Stimulated activated CD4-positive, alpha-beta T cell treated with anti-CD3 and anti-CD28 coated beads, Interleukin-4, amount 100 ng/mL, for 48 hours (primary cell): ENCODE results near the gene GRWD1.

Source experiments
- DNase-seq, 2 donors: peaks; one replicate each; pipeline ENCODE4 v3.0.0-alpha.2; 2020; ENCODE audit warnings: low read depth in 2 of 2

Gene GRWD1

GRCh38 chr19:48456864-48457263, 11.1 kb downstream of the GRWD1 start:
- no peak for DNase-seq

DNA sequence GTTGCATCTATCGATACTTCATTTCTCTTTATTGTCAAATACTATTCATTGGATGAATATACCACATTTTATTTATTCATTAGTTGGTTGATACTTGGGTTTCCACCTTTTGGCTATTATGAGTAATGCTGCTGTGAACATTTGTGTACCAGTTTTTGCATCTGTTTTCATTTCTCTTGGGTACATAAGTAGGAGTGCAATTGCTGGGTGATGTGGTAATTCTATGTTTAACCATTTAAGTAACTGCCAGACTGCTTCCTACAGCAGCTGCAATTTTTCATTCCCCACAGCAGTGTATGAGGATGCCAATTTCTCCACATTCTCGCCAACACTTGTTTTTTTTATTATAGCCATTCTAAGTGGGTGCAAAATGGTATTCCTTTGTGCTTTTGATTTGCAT, 12.2 kb downstream of the GRWD1 start:
- no peak for DNase-seq

DNA sequence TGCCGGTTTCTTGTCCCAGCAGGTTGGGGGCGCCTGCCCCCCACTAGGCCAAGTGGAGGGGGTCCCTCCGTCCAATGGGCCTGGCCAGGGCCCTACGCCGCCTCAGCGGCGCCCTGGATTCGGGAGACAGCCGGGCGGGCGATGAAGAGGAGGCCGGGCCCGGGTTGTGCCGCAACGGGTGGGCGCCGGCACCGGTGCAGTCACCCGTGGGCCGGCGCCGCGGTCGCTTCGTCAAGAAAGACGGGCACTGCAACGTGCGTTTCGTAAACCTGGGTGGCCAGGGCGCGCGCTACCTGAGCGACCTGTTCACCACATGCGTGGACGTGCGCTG, 15.8 kb downstream of the GRWD1 start:
- no peak for DNase-seq

DNA sequence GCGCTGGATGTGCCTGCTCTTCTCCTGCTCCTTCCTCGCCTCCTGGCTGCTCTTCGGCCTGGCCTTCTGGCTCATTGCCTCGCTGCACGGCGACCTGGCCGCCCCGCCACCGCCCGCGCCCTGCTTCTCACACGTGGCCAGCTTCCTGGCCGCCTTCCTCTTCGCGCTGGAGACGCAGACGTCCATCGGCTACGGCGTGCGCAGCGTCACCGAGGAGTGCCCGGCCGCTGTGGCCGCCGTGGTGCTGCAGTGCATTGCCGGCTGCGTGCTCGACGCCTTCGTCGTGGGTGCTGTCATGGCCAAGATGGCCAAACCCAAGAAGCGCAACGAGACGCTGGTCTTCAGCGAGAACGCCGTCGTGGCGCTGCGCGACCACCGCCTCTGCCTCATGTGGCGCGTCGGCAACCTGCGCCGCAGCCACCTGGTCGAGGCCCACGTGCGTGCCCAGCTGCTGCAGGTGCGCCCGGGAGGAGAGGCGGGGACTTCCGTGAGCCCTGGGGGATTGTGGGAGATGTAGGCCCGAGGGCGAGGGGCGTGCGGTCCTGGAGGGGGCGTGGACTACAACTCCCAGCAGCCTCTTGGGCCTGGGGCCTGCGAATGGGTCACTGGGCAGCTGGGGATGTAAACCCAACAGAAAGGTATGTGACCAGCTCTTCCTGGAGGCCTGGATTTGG, 16.3 kb downstream of the GRWD1 start:
- no peak for DNase-seq

- no peak for DNase-seq
These were observed 19.4 kb downstream of the GRWD1 start for GRCh38 chr19:48465215-48465614.

- no peak for DNase-seq
These were observed 21.0 kb downstream of the GRWD1 start for GRCh38 chr19:48466561-48467325.

DNA sequence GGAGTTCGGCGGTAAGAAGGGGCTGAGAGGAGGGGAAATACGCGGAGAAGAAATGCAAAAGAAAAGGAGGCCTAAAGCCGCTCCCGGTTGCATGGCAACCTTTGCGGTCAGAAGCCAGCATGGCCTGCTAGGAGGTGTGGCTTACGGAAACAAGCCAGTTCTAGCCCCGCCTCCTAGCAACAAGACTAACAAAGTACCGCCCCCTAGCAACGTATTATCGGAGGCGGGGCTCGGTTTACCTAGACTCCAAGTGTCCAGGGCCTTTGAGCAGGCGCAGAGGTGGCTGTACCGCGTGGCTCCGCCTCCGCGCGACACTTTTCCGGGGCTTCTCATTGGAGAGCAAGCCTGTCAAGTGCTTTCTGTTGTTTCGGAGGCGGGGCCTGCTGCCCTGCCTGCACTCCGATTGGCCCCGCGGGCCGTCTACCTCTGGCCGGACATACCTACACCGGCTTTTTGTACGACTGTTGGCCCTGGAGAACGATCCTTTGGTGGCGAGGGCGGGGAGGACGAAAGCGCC, 23.0 kb downstream of the GRWD1 start:
- DNase-seq = peak; percentile 96 to 99

- peak; percentile 67 to 80 for DNase-seq
These were observed 23.6 kb downstream of the GRWD1 start, which contains the start of gene CYTH2 for GRCh38 chr19:48469289-48469881. TSS of gene CYTH2 (plus strand) at chr19:48469369. CDS start at chr19:48469508, 139 bp downstream.

DNA sequence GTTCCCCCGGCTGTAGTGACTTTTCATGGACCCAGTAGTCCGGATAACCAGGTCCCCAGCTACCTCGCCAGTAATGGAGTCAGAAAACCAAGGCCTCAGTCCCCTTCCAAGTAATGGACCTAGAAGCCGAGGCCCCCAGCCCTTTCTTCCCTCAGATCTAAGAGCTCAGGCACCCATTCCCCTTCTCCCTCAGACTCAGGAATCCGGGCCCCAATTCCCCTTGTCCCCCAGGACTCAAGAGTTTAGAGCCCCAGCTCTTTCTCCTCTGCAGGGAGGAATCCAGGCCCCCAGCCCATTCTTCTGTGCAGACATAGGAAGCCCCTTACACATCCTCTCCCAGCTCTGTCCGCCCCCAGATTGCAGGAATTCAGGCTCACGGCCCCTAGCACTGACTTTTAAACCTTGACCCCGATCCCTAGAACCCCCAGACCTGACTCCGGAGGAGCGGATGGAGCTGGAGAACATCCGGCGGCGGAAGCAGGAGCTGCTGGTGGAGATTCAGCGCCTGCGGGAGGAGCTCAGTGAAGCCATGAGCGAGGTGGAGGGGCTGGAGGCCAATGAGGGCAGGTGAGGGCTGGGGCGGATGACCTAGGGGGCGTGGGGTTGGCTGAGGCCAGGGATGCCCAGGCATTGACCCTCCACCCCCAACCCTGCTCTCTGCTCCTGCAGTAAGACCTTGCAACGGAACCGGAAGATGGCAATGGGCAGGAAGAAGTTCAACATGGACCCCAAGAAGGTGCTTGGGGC, 24.3 kb downstream of the GRWD1 start:
- no peak for DNase-seq

- no peak for DNase-seq
These were observed 25.1 kb downstream of the GRWD1 start for GRCh38 chr19:48470856-48471255.

GRCh38 chr19:48471836-48472235, 26.1 kb downstream of the GRWD1 start:
- no peak for DNase-seq

- DNase-seq = no peak
These were observed 27.6 kb downstream of the GRWD1 start for GRCh38 chr19:48473161-48473966.

DNA sequence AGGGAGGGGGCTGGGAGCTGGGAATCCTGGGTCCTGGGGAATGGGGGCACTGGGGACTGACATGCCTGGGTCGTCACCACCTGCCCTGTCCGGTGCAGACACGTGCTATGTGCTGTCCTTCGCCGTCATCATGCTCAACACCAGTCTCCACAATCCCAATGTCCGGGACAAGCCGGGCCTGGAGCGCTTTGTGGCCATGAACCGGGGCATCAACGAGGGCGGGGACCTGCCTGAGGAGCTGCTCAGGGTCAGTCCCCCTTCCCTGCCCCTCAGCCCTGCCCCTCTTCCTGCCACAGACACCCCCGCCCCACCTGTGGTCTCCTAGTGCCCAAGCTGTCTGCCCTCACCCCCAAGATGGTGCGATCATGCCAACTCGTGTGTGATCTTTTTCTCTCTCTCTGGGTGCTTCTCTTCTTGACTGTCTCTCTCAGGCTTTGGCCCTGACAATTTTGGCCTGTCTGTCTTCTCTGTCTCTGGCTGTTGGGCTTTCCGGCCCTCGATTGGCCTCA, 28.4 kb downstream of the GRWD1 start:
- no peak for DNase-seq

GRCh38 chr19:48475369-48476068, 29.7 kb downstream of the GRWD1 start:
- DNase-seq = no peak

- DNase-seq = no peak
These were observed 30.4 kb downstream of the GRWD1 start for GRCh38 chr19:48476176-48476575.

DNA sequence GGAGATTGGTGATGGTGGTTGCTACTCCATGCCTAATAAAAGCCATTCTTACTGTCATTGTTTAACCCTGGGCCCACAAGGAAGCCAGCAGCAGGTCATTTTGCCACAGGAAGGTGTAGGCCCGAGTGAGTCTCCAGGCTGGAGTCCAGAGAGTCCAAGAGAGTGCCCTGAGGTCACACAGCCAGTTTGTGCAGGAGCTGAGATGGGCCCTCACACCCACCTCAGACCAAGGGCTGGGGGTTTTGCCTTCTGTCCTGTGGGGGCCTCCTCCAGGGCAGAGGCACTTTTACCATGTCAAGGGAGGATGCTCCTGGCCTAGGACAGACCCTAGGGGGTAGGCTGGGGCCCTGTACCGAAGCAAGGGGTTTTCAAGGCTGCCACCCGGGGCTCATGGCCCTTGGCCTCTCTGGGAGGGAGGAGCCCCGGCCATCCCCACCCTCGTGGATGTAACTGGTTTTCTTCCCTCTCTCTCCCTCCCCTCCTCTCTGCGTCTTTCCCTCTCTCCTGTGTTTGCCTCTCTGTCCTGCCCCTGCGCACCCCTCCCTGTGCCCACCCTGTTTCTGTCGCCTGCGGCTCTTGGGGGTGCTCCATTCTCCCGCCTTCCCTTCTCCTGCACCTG, 31.4 kb downstream of the GRWD1 start:
- no peak for DNase-seq

DNA sequence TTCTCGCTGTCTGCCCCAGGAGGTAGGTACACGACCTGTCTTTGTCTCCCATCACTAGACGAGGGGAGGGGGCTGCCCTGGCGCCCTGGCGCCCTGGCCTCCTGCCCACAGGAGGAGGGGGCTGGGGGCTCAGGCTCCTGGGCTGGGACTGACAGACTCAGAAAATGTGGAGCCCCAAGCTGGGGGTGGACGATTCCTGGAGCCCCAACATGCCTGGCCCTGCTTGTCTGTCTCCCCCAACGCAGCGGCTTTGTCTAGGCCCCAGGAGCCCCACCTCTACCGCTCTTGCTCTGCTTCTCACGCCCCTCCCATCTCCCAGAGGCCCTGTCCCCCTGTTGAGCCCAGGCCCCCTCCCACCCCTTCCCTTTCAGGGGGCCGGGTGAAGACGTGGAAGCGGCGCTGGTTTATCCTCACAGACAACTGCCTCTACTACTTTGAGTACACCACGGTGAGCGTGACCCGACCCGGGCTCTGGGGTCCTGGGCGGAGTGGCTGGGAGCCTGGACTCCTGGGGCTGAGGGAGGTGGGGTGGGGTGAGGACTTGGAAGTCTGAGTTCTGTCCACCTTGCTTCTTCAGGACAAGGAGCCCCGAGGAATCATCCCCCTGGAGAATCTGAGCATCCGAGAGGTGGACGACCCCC, 32.0 kb downstream of the GRWD1 start:
- DNase-seq = no peak

DNA sequence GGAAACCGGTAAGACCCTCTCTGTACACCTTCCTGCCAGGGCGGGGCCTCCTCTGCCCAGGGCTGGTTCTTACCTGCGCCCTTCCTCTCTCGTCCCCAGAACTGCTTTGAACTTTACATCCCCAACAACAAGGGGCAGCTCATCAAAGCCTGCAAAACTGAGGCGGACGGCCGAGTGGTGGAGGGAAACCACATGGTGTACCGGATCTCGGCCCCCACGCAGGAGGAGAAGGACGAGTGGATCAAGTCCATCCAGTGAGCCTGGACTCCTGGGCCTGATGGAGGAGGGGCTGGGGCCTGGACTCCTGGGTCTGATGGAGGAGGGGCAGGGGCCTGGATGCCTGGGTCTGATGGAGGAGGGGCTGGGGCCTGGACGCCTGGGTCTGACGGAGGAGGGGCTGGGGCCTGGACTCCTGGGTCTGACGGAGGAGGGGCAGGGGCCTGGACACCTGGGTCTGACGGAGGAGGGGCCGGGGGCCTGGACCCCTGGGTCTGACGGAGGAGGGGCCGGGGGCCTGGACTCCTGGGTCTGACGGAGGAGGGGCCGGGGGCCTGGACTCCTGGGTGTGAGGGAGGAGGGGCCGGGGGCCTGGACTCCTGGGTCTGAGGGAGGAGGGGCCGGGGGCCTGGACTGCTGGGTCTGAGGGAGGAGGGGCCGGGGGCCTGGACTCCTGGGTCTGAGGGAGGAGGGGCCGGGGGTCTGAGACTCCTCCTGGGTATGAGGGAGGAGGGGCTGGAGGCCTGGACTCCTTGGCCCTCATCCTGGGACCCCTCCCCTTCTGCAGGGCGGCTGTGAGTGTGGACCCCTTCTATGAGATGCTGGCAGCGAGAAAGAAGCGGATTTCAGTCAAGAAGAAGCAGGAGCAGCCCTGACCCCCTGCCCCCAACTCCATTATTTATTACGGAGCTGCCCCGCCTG, 32.8 kb downstream of the GRWD1 start:
- DNase-seq = no peak
